DND-41 (cell line): ENCODE measurements around the gene ALDH1L1.

Experiments
- ATAC-seq: fragments of 200-7000 bp; cut with Tn5 transposase; 3 replicates; pipeline ENCODE4 v1.9.1; 2021; ENCODE audit warnings: low read depth; ENCODE audit not compliant: insufficient read depth
- DNase-seq: peaks from one replicate; pipeline ENCODE4 v3.0.0-alpha.2; 2020
- H2AFZ ChIP-seq: 2 replicates; pipeline ENCODE4 v1.6.0; 2012; ENCODE audit warnings: low read depth, low read length
- H3K27ac ChIP-seq: 2 replicates; pipeline ENCODE4 v1.5.1; 2012; ENCODE audit warnings: low read length, inconsistent platforms
- H3K27me3 ChIP-seq: fragments of 200-600 bp; sonication (generic); 2 replicates; pipeline ENCODE4 v1.6.0; 2012; ENCODE audit warnings: low read length, mild to moderate bottlenecking, inconsistent platforms; ENCODE audit not compliant: insufficient read depth, poor library complexity
- H3K36me3 ChIP-seq: 2 replicates; pipeline ENCODE4 v1.5.1; 2012; ENCODE audit warnings: low read length, inconsistent platforms; ENCODE audit not compliant: insufficient read depth
- H3K4me1 ChIP-seq: 2 replicates; pipeline ENCODE4 v1.5.1; 2012; ENCODE audit warnings: mild to moderate bottlenecking, low read length; ENCODE audit not compliant: insufficient read depth
- H3K4me2 ChIP-seq: 2 replicates; pipeline ENCODE4 v1.6.0; 2012; ENCODE audit warnings: mild to moderate bottlenecking, moderate library complexity, low read length, inconsistent platforms; ENCODE audit not compliant: insufficient read depth
- H3K4me3 ChIP-seq, 2 experiments: fragments of 200-600 bp in 1 of 2; shearing (Covaris generic) in 1 of 2; 2 replicates each; pipeline ENCODE4 v1.5.1; 2012 to 2016; ENCODE audit warnings: inconsistent platforms in 2 of 2, low read length in 2 of 2, mild to moderate bottlenecking in 2 of 2, low read depth in 1 of 2, moderate library complexity in 1 of 2
- H3K79me2 ChIP-seq: 2 replicates; pipeline ENCODE4 v1.6.0; 2012; ENCODE audit warnings: low read length, inconsistent platforms; ENCODE audit not compliant: insufficient read depth
- H3K9ac ChIP-seq: 2 replicates; pipeline ENCODE4 v1.6.0; 2012; ENCODE audit warnings: low read depth, mild to moderate bottlenecking, inconsistent platforms, low read length, moderate library complexity
- H3K9me3 ChIP-seq: 2 replicates; pipeline ENCODE4 v1.5.1; 2012; ENCODE audit warnings: low read length, moderate library complexity, mild to moderate bottlenecking, inconsistent platforms; ENCODE audit not compliant: insufficient read depth, severe bottlenecking
- H4K20me1 ChIP-seq: 2 replicates; pipeline ENCODE4 v1.6.0; 2012; ENCODE audit warnings: low read length; ENCODE audit not compliant: insufficient read depth
- EZH2 ChIP-seq: IDR thresholded peaks from 3 replicates; pipeline ENCODE4 v1.6.1; 2012; ENCODE audit warnings: borderline replicate concordance, low read depth, mild to moderate bottlenecking, moderate library complexity, low read length, inconsistent platforms; ENCODE audit not compliant: severe bottlenecking
- TF ChIP-seq, protein P1 (sequence below): IDR thresholded peaks from 2 replicates; pipeline ENCODE4 v1.5.1; 2012; ENCODE audit warnings: borderline replicate concordance, low read length, moderate library complexity, mild to moderate bottlenecking; ENCODE audit not compliant: poor library complexity, severe bottlenecking; ENCODE audit errors: extremely low read depth

The ALDH1L1 gene

DNA sequence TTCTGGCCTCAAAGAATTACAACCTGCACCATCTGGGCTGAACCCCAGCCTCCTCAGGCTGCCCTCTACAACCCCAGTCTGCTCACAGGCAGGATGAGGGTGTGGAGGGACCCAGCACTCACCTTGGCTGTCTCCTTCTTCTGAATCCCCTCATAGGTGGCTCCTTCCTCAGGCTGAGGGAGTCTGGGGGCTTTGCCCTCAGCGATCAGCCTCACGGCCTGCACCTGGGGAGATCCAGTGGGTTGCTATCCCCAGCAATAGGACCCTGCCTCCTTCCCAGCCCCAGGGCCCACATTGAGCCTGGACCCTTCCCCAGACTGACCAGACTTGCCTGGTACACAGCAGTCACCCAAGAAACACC, 25.1 kb downstream of the ALDH1L1 start:
- H3K4me3 ChIP-seq, result no peak overlapping the region
- H3K9ac ChIP-seq, result no peak overlapping the region
- H3K36me3 ChIP-seq, result no peaks in the 10 kb centered on the region
- no peaks in the 10 kb centered on the region for H3K9me3 ChIP-seq
- TF ChIP-seq, protein P1, sequence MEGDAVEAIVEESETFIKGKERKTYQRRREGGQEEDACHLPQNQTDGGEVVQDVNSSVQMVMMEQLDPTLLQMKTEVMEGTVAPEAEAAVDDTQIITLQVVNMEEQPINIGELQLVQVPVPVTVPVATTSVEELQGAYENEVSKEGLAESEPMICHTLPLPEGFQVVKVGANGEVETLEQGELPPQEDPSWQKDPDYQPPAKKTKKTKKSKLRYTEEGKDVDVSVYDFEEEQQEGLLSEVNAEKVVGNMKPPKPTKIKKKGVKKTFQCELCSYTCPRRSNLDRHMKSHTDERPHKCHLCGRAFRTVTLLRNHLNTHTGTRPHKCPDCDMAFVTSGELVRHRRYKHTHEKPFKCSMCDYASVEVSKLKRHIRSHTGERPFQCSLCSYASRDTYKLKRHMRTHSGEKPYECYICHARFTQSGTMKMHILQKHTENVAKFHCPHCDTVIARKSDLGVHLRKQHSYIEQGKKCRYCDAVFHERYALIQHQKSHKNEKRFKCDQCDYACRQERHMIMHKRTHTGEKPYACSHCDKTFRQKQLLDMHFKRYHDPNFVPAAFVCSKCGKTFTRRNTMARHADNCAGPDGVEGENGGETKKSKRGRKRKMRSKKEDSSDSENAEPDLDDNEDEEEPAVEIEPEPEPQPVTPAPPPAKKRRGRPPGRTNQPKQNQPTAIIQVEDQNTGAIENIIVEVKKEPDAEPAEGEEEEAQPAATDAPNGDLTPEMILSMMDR, result no peak
- TF ChIP-seq EZH2, result no peak
- no peak for ATAC-seq
- H2AFZ ChIP-seq, result no peak overlapping the region
- H3K4me1 ChIP-seq, result no peaks in the 10 kb centered on the region
- H3K27ac ChIP-seq, result no peak overlapping the region
- no peaks in the 10 kb centered on the region for H3K27me3 ChIP-seq
- H3K4me2 ChIP-seq, result no peak overlapping the region
- DNase-seq, result no peak
- no peaks in the 10 kb centered on the region for H4K20me1 ChIP-seq
- no peaks in the 10 kb centered on the region for H3K79me2 ChIP-seq

GRCh38 chr3:126154391-126155279, 25.8 kb downstream of the ALDH1L1 start:
- H3K4me1 ChIP-seq, result no peaks in the 10 kb centered on the region
- ATAC-seq, result no peak

DNA sequence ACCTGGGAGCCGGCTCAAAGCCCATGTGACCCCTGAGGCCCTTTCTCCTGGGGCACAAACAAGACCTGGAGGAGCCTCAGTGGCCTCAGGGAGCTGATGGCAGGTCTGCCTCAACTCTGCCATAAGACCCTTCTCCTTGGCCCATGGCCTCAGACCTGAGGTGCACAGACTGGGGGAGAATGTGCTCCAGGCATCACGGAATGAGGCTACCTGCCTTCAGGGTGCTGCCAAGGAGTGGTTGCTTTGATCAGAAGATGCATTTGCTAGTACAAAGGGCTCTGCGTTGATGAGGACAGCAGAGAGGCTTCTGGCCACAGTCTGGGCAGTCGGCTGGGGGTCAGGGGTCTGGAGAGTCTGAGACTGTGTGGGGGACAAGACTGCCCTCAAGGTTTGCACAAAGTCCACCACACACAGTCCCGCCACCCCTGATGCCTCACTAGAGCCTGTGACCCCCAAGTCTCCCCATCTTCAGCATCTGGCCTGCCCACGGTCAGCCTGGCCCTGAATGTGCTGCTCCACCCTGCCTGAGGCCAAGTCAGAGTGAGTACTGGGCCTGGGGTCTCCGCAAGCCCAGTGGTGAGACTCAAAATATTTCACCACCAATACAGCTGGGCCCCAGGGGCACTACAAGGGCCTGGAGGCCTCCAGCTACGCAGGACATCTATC, 26.6 kb downstream of the ALDH1L1 start:
- no peak overlapping the region for H3K27ac ChIP-seq
- no peak overlapping the region for H3K9ac ChIP-seq
- ATAC-seq (no peak), DNase-seq (no peak)
- TF ChIP-seq, protein P1, result no peak
- TF ChIP-seq EZH2, result no peak
- no peaks in the 10 kb centered on the region for H3K4me1 ChIP-seq
- no peaks in the 10 kb centered on the region for H3K9me3 ChIP-seq
- H3K79me2 ChIP-seq, result no peaks in the 10 kb centered on the region
- no peak overlapping the region for H3K4me2 ChIP-seq
- H2AFZ ChIP-seq, result no peak overlapping the region
- no peaks in the 10 kb centered on the region for H4K20me1 ChIP-seq
- H3K27me3 ChIP-seq, result peaks cover 2% of the 10 kb centered on the region
- no peak overlapping the region for H3K4me3 ChIP-seq
- H3K36me3 ChIP-seq, result no peaks in the 10 kb centered on the region

More at GRCh38 chr3:126154391-126155279, 25.8 kb downstream of the ALDH1L1 start:
- no peaks in the 10 kb centered on the region for H3K36me3 ChIP-seq
- H2AFZ ChIP-seq, result no peak overlapping the region
- DNase-seq, result no peak
- no peaks in the 10 kb centered on the region for H3K79me2 ChIP-seq
- H3K27me3 ChIP-seq, result no peaks in the 10 kb centered on the region
- TF ChIP-seq, protein P1, result no peak
- TF ChIP-seq EZH2, result no peak
- no peak overlapping the region for H3K27ac ChIP-seq
- no peak overlapping the region for H3K9ac ChIP-seq
- H4K20me1 ChIP-seq, result no peaks in the 10 kb centered on the region
- no peak overlapping the region for H3K4me2 ChIP-seq
- no peaks in the 10 kb centered on the region for H3K9me3 ChIP-seq
- H3K4me3 ChIP-seq, result no peak overlapping the region
